HG03045 (cell line): Measurements from ENCODE around the gene SRRM3.
"Not testable (repeated sequence)": the region's sequence is repeated elsewhere in the genome, so short reads cannot be mapped to it uniquely, and the experiment has no call there.

Experiments
- ATAC-seq: cut with Tn5 transposase; IDR thresholded peaks from one replicate; pipeline ENCODE4 v1.9.1; 2021; ENCODE audit warnings: mild to moderate bottlenecking, moderate library complexity; ENCODE audit not compliant: unreplicated experiment

SRRM3 gene

DNA sequence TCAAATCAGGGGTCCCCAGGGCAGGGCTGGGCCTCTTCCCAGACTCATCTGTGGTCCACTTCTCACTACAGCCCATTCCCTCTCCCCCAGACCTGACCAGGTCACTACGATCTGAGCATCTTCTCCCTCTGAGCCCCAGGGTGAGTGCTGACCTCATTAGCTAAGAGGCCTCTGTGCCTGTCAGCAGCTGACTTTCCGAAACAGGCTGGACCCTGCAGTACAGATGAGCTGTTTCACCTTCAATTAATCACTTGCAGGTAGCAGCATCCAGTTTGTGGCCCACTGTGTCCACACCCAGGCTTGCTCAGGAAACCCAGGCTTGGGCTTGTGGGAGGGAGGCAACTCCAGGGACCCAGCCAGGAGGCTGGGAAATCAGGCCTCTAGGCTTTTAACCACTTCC, 24.3 kb downstream of the SRRM3 start:
- ATAC-seq: no peak

DNA sequence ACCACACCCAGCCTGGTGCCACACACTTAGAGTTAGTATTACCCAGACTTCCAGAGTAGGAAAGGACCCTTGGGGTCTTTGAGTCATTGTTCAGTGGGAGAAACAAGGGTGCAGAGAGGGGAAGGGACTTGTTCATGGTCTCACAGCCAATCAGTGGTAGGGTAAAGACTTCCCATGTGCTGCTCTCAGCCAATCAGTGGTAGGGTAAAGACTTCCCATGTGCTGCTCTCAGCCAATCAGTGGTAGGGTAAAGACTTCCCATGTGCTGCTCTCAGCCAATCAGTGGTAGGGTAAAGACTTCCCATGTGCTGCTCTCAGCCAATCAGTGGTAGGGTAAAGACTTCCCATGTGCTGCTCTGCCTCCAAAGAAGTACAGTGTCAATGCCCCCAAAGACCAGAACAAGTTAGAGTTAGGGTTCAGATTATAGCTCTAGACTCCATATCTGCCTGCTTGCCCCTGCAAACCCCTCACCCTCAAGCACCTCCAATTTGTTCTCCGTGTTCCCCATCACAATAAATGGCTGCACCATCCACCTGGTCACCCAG, 25.3 kb downstream of the SRRM3 start:
- not testable (repeated sequence) for ATAC-seq

DNA sequence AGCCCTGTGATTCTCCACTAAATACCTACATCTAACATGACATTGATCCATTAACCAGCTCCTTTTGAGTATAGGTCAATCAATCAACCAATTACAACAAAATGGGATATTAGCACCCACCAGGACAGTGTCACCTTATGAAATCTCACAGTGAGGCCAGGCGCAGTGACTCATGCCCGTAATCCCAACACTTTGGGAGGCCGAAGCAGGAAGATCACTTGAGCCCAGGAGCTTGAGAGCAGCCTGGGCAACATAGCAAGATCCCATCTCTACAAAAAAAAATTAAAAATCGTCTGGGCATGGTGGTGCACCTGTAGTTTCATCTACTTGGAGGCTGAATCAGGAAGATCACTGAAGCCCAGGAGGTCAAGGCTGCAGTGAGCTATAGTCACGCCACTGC, 28.5 kb downstream of the SRRM3 start:
- ATAC-seq: no peak

DNA sequence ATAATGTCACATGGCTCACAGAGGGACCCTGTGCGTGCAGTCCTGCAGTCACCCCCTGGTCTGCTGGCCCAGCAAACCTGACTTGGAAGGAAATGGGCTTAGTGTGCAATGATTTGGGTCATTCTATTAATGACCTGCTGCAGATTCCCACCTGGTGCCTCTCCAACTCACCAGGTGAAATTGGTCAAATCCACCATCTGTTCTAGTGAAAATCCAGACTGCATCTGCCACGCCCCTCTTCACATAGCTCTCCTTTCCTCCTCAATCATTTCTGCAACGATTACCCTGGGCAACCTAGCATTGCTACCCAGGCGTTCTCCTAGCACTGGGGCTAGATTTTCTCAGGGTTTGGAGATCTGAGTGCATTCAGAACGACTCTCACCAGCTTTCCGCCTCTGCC, 29.4 kb downstream of the SRRM3 start:
- ATAC-seq: no peak

DNA sequence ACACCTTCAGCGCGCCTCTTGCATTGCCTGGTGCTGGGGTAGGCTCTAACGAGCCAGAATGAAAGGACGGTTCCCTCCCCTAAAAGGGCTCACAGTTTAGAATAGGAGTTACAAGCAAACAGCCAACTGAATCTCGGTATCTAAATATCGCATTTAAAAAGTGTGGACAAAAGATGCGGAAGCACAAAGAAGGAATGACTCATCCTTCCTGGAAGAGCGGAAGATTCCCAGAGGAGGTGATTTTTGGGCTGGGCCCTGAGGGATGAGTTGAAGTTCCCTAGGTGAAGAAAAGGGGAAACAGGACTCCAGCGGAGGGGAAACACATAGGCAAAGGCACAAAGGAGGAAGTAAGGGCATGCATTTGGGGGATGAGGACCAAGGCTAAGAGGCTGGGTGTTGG, 29.9 kb downstream of the SRRM3 start:
- no peak for ATAC-seq

DNA sequence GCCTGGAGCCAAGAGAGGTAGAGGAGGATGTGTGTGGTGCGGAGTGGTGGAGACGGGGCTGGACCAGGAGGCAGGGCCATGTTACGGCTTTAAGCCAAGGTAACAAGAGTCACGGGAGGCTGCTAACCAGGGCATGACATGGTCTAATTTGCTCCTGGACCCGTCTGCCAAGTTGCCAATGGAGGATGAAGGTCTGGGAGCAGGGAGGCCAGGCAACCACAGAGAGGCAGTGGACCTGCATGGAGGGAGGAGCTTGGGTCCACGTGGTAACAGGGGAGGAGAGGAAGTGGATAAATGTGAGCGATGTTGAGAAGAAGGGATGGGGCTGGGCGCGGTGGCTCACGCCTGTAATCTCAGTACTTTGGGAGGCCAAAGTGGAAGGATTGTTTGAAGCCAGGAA, 31.0 kb downstream of the SRRM3 start:
- no peak for ATAC-seq

DNA sequence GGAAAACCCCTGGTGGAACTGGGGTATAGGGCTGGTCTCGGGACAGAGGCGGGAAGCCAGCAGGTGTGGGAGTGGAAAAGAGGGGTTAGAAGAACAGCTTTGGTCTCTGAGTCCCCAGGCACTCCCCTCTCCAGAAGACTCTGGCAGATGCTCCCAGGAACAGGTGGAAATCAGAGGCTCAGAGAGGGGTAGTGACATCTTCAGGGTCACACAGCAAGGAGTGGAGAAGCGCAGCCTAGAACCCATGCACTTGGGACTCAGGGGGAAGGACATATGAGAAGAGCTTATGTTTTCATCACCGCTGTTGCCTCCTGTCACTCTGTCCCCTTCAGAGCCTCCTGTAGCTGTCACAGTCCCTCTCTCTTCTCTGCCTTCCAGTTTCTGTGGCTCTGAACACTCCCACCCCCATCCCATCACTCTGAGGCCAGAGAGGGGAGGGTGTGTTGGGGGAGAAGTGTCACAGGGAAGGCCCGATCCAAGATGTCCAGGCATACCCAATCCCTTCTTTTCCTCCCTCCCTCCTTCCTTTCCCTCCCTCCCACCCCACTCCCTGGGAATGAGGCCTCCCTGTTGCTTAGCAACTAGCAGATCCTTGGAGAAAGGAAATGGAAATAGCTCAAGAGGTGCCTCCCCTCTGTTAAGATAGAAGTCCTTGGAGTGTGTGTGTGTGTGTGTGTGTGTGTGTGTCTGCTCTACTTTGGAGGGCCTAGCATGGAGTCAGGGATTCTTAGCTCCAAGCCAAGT, 32.0 kb downstream of the SRRM3 start:
- ATAC-seq: no peak

DNA sequence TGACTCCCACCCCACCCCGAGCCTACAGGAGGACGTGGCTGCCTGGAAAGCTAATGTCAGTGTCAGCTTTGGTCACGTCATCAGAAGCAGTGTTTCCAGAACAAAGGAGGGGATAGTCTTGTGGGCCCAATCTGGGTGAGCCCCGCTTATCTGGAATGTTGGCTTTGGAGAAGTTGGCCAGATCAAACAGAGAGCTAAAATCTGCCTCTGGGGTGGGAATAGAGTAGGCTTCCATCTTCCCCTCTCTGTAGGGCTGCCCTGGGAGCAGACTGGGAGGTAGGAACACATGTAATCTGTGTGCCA, 32.5 kb downstream of the SRRM3 start:
- ATAC-seq: no peak

DNA sequence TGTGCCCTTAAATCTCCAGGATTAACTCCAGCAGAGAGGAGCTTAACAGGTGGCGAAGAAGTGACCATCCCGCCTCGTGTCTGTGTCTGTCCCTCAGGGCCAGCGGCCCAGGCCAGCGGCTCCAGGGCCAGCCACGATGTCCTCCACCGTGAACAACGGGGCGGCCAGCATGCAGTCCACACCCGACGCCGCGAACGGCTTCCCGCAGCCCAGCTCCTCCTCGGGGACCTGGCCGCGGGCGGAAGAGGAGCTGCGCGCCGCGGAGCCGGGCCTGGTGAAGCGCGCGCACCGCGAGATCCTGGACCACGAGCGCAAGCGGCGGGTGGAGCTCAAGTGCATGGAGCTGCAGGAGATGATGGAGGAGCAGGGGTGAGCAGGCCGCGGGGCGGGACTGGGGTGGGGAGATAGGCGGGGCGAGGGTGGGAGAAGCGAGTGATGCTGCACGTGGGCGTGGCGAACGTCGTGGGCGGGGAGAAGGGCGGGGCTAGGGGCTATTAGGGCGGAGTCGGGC, 33.3 kb downstream of the SRRM3 start:
- ATAC-seq: no peak

DNA sequence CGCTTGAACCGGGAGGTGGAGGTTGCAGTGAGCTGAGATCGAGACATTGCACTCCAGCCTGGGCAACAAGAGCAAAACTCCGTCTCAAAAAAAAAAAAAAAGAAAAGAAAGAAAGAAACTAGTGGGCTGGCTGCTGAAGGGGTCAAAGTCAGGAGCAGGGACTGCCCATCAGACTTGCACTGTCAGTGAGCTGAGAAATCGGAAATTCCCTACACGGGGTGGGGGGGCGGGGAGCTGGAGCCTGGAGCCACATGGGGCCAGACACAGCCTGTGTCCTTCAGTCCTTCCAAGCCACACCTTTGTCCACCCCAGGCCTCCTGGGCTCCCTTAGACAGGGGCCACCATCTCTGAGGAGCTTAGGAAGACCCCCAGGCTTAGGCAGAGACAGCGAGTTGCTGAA, 34.5 kb downstream of the SRRM3 start:
- no peak for ATAC-seq

DNA sequence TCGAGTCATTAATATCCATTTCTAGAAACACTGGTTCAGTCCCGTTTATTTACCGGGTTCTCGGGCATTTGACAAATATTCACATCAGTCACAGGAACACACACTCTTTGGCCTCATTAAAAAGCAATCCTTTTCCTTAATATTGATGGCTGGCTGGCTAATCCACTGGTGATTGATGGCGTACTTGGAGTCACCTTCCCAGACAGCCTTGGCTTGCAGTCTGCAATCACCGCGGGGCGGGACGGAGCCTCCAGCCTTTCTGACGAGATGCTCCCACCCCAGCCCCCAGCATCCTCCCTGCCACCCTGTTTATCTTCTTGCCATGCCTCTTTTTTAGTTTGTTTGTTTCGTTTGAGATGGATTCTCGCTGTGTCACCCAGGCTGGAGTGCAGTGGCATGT, 36.6 kb downstream of the SRRM3 start:
- no peak for ATAC-seq

DNA sequence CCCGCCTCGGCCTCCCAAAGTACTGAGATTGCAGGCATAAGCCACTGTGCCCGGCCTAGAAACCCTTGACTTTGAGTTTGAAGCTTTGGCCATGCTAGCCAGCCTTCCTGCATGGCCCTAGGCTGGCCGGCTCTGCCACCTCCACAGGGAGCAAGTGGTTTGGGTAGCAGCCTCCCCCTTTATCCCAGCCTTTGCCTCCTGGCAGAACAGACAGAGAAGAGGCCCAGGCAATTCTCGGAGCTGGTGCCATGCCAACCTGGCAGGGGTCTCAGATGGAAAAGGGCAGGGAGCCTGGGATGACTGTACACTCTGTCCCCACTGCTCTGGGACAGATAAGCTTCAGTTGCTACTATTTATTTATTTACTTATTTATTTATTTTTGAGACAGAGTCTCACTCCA, 39.4 kb downstream of the SRRM3 start:
- ATAC-seq: no peak

DNA sequence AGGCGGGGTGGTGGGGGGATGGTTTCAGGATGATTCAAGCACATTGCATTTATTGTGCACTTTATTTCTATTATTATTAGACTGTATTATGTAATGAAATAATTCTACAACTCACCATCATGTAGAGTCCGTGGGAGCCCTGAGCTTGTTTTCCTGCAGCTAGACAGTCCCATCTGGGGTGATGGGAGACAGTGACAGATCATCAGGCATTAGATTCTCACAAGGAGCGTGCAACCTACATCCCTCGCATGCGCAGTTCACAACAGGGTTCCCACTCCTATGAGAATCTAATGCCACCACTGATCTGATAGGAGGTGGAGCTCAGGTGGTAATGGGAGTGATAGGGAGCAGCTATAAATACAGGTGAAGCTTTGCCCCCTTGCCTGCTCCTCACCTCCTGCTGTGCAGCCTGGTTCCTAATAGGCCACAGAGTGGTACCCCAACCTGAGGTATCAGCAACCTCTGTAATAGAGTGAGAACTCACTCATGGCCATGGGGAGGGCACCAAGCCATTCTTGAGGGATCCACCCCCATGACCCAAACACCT, 40.9 kb downstream of the SRRM3 start:
- not testable (repeated sequence) for ATAC-seq

DNA sequence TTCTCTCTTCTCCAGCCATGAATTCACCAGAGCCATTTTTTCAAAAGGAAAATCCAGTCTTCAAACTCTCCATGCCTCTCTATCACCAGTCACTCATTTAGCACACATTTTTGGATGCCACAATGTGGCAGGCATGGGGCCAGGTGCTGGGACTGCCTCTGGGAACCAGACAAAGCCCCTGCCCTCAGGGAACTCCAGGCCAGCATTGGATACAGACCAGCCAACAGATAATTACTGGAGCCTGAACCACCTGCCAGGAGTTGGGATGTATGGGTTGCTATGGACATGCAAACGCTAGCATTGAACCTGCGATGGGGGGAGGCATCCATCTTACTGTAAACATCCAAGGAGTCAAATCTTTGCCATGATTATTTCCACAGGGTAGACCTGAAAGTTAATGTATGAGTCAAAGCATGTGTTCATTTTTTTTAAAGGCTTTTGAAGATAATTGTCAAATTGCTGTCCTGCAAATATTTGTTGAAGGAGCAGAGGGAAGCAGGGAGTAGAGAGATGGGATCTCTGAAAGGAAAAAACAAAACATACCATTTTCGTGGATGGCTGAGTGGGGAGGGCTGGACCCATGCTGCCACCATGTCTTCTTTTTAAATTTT, 43.2 kb downstream of the SRRM3 start:
- no peak for ATAC-seq

DNA sequence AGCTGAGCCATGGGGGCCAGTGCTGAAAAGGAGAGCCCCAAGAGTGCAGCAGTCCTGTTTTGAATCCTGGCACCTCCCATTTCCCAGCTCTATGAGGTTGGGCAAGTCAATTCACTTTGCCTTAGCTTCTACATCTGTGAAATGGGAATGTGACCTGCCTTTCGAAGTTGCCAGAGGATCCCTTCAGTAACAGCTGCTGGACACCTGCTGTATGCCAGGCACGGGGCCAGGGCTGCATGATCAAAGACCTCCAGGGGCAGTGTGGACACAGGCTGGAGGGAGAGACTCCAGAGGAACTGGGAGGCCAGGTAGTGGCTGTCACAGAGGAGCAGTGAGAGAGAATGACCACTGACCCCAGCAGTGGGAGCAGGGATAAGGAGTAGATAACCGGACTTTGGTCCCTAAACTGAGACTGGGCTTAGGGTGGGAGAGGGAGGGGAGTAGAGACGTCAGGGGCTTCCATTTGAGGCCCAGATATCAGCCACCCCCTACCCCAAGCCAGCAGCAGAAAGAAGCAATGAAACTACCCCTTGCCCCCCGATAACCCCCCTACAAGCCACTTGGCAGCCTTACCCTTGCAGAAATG, 45.2 kb downstream of the SRRM3 start:
- no peak for ATAC-seq

DNA sequence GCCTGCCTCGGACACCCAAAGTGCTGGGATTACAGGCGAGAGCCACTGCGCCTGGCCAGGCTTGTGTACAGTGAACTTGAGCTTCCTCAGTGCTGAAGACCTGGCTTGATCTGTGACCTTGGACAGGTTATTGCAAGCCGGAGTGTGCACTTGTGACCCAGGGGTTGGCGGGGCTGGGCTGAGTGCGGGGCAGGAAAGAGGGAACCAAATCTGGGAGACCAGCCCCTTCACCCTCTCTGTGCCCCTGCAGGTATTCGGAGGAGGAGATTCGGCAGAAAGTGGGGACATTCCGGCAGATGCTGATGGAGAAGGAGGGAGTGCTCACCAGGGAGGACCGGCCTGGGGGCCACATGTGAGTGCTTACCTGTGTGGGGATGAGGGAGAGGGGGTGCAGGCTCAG, 46.2 kb downstream of the SRRM3 start:
- ATAC-seq: no peak

DNA sequence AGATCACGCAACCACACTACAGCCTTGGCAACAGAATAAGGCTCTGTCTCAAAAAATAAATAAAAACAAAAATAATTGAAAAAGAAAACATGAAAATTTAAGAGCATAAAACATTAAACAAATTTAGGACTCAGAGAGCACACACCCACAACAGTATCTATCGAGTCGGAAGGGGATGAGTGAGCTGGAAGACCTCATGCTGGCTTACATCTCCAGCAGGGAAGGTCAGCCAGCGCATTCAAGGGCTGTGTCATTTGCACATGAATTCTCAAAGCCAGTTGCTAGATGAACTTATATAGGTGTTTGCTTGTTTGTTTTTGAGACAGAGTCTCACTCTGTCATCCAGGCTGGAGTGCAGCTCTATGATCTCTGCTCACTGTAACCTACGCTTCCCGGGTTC, 50.3 kb downstream of the SRRM3 start:
- ATAC-seq: no peak

DNA sequence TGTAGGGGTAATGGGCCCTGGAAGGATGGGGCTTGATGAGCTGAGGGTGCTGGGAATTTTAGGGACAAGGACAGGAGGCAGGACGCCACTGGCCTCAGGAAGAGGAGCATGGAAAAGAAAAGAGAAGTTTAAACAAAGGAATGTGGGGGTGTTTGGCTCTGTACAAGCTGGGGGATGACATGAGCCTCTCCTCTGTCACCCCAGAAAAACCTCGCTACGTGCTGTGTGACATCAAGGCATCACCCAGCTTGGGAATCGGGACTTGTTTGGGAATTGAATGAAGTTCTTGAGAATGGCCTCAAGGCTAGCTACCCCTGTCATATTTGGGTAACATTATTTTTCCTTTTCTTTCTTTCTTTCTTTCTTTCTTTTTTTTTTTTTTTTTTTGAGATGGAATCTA, 53.1 kb downstream of the SRRM3 start:
- ATAC-seq: no peak

DNA sequence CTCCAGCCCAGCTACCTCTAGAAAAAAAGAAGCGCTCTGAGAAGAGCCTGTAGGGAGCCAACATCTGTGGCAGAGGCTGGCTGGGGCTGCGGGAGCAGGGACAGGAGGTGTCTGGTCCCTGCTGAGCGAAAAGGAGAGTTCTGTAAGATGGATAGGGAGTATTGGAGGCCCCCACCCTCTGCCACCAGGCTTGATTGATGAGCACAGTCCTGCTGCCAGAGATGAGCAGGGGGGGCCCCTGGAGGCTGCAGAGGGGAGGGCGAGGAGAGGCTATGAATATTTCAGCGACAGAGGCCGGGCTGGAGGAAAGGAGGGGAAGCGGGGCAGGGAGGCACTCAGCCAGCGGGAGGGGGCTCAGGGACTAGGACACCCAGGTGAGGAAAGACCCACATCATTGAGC, 56.3 kb downstream of the SRRM3 start:
- ATAC-seq: no peak

DNA sequence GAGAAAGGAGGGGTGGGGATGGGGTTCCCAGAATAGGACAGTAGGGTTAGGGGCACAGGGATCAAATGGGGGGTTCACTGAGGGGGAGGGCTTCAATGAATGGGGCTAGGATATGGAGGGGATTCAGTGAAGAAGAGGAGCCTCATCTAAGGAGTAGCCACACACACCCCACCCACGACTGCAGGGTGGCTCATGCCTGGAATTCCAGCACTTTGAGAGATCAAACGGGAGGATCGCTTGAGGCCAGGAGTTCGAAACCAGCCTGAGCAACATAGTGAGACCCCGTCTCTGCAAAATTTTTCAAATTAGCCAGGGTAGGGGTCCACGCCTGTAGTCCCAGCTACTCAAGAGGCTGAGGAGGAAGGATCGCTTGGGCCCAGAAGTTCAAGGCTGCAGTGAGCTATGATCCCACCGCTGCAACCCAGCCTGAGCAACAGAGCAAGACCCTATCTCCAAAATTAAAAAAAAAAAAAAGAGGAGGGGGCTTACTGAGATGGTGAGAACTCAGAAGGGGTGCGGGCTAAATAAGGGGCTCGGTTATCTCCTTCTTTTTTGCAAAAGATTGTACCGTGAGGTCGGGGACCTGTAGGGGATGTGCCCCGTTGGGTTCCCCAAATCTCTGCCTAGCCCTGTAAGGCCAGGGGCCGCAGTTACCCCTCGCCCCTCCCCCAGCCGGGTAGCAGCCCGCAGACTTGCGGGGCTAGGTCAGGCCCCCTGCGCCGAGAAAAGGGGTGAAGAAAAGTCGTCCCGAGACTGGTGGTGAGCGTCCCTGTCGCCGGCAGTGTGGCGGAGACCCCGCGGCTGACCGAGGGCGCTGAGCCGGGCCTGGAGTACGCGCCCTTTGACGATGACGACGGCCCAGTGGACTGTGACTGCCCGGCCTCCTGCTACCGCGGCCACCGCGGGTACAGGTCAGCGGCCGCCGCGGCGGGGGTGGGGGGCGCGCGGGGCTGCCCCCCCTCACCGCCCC, 57.7 kb downstream of the SRRM3 start:
- ATAC-seq: no peak

DNA sequence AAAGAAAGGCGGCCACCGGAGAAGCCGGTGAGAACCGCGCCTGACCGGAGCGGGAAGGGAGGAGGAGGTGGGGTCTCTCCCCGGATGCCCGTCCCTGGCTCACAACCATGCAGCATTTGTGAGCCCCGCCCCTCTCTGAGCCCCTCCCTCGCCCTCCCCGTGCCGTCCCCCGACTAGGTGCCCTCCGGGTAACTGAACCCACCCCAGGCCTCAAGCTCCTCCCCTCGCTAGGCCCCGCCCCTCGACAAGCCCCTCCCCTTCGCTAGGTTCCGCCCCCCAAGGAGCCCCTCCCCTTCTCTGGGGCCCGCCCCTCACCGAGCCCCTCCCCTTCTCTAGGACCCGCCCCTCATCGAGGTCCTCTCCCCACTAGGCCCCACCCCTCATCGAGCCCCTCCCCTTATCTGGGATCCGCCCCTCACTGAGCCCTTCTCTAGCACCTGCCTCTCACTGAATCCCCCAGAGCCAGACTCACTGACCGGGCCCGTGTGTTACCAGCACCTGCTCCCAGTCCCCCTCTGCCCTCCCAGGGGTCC, 58.5 kb downstream of the SRRM3 start:
- ATAC-seq: no peak
